ENCODE data around the gene DGKH.
A peak's percentile ranks its signal among the peaks of the same experiment; 100 is the strongest.

The DGKH gene

DNA sequence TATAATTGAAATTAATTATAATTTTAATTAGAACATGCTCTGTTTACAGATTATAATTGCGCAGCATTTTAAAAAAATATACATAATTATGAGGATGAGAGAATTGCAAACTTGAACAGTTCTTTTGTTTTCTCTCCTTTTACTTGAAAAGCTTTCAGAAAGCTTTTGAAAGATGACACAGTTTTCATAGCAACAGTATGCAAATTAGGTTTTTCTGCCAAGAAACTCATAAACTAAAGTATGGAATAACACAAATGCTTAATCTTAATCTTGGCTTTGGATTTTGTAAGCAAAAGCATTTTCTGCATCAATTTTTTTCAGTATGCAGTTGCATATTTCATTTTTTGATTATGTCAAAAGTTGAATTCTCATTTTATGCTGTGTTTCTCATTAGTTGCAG, 190.7 kb downstream of the DGKH start:
- DNase-seq: no peak

- no peak for DNase-seq
These were observed 191.2 kb downstream of the DGKH start for GRCh38 chr13:42239644-42240043.

DNA sequence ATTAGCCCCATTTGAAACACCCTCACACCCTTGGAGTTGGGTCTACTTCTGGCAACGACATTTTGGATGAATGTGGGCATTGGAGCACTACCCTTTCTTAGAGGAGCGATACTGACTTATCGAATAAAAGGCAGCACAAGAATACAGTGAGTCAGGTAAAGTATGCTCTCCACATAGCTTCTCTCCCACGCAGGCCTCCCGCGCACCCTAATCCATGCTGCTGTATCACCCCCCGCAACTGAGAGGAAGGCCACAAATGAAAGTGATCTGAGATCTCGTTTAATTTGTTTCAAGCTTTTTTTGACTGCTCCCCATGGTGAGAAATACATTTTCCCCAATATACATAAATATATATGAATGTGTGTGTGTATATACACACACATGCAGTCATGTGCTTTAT, 198.1 kb downstream of the DGKH start:
- DNase-seq: no peak

- DNase-seq: no peak
These were observed 199.4 kb downstream of the DGKH start for GRCh38 chr13:42247883-42248282.

DNA sequence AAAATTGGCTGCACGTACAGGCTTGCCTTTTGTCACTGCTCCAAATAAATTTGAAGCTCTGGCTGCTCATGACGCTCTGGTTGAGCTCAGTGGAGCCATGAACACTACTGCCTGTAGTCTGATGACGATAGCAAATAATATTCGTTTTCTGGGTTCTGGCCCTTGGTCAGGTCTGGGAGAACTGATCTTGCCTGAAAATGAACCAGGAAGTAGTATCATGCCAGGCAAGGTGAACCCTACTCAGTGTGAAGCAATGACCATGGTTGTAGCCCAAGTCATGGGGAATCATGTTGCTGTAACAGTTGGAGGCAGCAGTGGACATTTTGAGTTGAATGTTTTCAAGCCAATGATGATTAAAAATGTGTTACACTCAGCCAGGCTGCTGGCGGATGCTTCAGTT, 207.4 kb downstream of the DGKH start:
- no peak for DNase-seq

DNA sequence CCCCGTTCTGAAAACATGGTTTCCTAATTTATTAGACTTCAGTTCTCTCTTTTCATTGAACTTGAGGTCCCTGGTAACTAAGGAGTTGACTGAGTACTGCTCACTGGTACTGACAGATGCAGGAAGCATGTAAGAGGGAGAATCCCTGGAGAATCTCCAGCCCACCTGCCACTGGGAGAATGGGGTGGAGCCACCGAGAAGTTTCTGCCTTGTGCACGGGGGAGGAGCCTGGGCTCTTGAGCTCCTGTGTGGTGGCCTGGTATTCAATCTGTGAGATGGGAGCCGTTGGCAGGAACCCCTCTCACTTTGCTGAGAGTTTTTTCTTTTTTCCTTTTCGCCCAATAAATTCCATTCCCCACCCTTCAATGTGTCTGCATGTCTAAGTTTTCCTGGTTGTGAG, 210.3 kb downstream of the DGKH start:
- no peak for DNase-seq

GRCh38 chr13:42259515-42259914, 211.1 kb downstream of the DGKH start:
- no peak for DNase-seq

DNA sequence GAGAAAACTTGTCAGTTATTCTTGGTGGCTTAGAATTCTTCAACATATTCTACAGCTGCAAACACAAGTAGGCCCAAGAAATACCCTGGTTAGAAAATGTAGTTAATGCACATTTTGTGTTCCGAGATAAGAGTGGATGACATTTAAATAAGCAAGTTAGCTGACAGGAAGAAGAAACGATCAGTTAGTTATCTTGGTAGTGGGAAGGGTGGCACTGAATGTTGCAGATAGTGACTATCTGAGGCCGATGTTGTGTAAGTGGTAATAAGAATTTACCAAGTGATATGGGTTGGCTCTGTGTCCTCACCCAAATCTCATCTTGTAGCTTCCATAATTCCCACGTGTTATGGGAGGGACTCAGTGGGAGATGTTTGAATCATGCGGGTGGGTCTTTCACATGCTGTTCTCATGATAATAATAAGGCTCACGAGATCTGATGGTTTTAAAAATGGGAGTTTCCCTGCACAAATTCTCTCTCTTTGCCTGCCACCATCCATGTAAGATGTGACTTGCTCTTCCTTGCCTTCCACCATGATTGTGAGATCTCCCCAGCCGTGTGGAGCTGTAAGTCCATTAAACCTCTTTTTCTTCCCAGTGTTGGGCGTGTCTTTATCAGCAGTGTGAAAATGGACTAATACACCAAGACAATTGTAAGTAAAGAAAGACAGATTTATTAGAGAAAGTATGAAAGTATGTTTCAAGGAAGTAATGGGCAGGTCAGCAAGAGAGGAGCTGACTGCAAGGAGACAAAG, 212.6 kb downstream of the DGKH start:
- DNase-seq: no peak

GRCh38 chr13:42266473-42266872, 218.0 kb downstream of the DGKH start:
- no peak for DNase-seq

GRCh38 chr13:42270160-42270856, 221.9 kb downstream of the DGKH start:
- no peak for DNase-seq

DNA sequence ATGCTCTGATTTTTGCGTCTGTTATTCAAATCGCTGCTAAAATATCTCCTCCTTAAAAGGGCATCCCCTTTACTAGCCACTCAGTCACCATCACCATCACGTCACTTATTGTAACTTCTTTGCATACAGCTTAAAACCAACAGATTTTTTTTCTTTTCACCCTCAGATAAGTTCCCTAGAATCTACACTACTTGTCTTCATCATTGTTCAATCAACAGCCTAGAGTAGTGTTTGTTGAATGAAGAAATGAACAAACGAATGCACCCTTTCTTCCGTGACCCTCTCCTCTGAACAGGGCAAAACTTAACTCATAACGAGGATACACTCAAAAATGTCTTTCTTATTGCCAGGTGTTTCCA, 222.4 kb downstream of the DGKH start:
- no peak for DNase-seq

GRCh38 chr13:42271337-42272114, 223.1 kb downstream of the DGKH start:
- DNase-seq: peak; percentile 92

DNA sequence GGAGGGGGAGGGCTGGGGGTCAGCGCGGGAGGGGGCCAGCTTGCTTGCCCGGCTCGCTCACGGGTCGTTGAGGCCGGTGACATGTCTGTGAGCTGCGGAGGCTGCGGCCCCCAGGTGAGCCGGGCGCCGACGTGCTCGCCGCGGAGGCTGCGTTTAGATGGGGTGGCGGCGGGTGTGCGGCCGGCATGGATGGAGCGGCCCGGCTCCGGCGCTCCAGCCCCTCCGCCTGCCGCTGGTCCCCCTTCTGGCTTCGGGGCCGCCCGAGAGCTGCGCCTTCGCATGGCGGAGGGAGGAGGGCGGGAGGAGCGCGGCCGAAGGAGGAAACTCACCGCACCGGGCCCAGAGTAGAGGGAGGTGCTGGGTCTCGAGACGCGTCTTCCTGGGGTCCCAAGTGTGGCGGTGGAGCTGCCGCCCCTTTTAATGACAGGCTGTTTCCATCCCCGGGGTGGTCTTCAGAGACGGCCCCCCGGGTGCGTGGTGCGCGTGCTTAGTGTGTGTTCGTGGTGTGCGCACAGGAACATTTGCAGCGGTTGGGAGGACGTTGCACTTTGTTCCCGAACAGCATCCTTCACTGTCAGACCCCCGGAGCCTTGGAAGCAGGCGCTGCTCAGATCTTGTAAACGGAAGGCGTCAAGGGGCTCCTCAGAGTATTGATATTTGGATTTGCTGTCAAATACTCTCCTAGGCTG, 223.8 kb downstream of the DGKH start, which contains the start of gene AKAP11:
TSS of gene AKAP11 (plus strand) at position 38 of the 689 bp plus-strand sequence. CDS start 14,197 bp downstream, outside the sequence.
- peak; percentile 68 for DNase-seq

- no peak for DNase-seq
These were observed 224.3 kb downstream of the DGKH start for GRCh38 chr13:42272804-42273175.

DNA sequence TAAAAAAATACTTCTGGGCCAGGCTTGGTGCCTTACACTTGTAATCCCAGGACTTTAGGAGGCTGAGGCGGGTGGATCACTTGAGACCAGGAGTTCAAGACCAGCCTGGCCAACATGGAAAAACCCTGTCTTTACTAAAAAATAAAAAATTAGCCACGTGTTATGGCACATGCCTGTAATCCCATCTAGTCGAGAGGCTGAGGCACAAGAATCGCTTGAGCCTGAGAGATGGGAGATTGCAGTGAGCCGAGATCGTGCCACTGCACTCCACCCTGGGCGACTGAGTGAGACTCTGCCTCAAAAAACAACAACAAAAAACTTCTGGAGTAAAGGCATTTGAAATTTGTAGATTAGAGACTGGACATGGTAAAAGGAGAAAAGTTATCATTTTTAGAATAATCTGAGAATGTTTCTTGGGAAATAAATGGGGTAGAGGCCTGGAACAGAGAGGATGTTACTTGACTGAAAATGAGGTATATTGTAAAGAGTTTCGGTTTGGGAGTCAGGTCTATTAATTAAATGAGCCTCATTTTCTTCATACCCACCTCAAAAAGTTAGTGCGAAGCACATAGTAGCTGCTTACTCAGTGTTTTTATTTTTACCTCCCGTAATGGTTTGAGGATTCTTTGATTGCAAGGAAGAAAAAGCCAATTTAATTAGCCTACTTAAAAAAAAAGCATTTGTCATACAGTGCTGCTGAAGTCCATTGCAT, 226.1 kb downstream of the DGKH start:
- DNase-seq: no peak

DNA sequence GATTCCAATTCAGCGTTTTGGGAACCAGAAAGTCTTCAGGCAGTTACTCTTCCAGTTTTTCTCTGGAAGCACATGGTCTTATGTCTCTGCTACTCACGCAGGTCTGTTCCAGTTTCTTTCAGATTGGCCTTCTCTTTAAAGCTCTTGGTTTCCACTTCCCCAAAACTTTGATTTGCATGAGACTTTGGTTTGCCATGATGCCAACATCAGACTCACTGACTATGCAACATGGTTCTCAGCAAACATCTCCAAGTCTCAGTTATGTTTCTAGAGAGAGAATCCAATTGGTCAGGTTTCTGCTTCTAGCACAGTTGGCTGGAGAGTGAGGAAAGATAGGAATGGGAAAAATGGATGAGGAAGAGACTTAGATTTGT, 226.6 kb downstream of the DGKH start:
- peak; percentile 33 for DNase-seq

- DNase-seq: no peak
These were observed 227.1 kb downstream of the DGKH start for GRCh38 chr13:42275506-42275905.

DNA sequence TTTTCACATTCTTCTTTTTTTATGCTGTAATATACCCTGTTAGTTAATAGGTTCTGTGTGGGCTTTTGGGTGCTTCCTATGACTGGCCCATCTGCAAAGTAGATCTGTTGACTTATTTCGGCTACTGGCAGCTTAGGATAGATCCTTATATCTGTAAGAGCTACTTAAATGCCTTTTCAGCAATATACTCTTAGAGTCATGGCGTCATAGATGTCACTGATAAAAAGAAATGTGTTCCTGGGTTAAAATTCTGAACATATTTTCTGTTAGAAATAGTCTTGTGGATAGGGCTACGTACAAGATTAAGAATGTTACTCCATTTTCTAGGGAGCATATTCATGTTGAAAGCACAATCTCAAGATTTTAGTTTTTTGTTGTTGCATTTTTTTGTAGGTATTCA, 228.2 kb downstream of the DGKH start:
- no peak for DNase-seq

GRCh38 chr13:42277618-42278276, 229.3 kb downstream of the DGKH start:
- DNase-seq: no peak

DNA sequence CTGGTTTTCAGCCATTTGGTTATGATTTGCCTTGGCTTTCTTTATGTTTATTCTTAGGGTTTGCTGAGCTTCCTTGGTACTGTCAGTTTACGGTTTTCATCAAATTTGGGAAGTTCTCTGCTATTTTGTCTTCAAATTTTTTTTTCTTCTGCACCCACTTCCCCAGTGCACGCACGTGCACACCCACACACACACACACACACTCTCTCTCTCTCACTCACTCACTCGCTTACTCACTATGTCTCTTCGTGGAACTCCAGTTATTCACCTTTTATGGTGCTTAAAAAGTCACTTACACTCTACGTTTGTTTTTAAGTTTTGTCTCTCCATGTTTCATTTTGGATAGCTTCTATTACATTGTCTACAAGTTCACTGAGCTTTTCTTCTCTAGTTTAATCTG, 230.6 kb downstream of the DGKH start:
- DNase-seq: no peak

- no peak for DNase-seq
These were observed 231.5 kb downstream of the DGKH start for GRCh38 chr13:42279986-42280385.

DNA sequence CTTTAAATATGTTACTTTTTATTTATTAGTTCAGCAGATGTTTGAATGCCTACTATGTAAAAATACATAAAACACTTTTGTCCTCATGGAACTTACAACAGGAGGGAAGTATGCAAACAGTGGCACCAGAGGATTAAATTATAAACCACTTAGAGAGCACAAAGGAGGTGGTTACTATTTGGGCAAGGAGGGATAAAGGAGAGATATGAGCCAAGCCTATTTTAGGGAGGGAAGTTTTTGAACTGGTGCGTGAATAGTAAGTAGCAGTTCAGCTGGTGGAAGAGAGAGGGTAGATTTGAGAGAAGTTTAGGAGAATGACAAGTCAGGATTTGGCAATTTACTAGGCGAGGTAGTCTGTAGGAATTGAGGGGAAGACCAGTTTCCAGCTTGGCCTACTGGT, 232.1 kb downstream of the DGKH start:
- no peak for DNase-seq

All from GDM1 (cell line).